ENCODE measurements around the gene TIMM10.

Gene TIMM10

DNA sequence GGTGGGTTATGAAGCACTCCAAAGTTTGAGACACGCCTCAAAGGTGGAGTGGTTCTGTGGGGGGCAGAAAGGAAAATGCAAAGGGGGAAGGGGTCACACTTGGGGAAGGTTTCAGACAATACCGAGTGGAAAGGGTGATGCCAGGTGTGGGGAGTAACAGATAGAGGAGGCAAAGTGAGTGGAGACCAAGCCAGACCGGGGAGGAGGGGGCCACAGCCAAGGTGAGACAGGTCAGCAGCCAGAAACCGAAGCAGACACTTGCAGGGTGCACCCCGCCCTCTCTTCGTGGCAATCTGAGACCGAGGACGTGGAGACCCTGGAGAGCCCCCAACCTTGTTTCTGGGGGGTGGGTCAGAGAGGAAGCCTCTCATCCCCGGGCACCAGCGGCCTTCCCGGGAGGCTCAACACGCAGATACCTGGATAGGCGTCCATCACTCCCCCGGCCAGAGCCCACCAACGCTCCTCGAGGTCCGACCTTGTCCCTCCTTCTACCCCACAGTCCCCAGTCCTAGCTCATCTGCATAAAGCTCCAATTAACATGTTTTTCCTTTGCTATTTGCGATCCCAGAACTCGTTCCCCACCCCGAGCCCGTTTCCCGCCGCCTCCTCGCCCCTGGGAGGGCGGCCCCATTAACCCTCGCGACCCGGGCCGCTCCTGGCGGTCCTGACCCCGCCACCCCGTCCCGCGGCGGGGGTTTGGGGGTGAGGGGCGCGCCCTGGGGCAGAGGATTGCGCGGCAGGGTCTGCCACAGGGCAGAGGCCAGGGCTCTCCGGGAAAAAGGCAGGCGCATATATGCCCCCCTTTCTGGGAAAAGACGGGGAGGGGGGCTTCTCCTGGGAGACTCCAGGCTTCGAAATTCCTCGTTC is 48.4 kb downstream of the TIMM10 start:
- DNase-seq = no peak

DNA sequence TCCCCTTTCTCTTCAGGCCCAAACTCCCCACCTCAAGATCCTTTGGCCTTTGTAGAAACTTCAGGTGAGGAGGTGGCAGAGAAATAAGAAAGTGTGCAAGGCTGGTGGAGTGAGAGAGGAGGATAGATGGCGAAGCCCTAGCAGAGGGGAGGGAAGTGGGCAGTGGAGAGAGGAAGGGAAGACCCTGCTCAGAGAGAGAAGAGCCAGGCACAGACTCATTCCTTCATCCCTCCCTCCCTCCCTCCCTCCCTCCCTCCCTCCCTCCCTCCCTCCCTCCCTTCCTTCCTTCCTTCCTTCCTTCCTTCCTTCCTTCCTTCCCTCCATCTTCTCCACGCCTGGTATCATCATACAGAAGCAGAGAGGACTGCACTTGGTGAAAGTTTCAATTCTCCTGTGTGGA is 49.2 kb downstream of the TIMM10 start:
- DNase-seq = no peak

- peak; percentile 70 for DNase-seq
Measured at GRCh38 chr11:57480409-57481137, 50.0 kb downstream of the TIMM10 start.

DNA sequence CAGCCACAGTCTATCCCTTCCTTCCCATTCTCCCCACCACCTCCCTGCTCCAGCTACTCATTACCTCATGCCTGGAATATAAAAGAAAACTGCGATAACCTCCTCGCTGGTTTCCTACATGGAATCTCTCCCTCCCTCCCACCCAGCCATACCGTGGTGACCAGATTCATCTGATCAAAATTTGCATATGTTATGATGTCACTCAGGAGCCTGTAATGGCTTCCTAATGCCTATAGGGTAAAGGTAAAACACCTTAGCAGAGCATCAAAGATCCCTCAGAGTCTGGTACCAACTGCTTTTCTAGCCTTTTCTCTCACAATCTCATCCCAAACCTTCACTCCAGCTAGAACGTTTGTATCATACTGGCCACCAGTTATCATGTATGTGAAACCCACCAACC is 50.6 kb downstream of the TIMM10 start:
- no peak for DNase-seq

- DNase-seq = no peak
Measured at GRCh38 chr11:57479021-57479663, 51.4 kb downstream of the TIMM10 start.

Measured in NCI-H524 treated with DMSO at 0.1 percent for 48 hours (cell line).